ENCODE measurements around the gene KIF17. TPM values are rescaled to one million over a fixed set of nuclear protein-coding genes. Genes with fewer than 3 reads are reported as not detected.

KIF17 gene
- total and polyA plus RNA-seq, 2 of the 8 experiments (the other 6 are each of a cell fraction or from before 2014, with no cell fraction given): 6.9 to 10.4 TPM

DNA sequence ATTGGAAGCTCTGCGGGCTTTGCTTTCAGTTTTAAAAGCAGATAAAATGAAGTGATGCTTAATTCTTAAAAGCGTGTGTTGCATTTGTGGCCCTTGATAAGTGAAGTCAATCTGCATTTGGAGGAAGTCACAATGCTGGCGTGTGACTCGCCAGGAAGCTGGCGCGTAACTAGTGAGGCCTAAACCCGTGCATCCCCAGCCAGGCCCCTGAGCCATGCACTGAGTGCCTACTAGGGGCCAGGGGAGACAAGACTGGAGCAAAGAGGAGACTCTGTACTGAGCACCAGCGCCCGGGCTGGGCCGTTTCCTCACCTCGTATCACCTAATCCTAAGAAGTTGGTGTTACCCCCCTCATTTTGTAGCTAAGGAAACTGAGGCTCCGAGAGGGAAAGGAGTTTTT, 52.1 kb downstream of the KIF17 start:
- H3K9me3 ChIP-seq (ENCODE audit: insufficient read depth in 2 of 2, low read depth in 1 of 2, low read length in 1 of 2): no peaks in the 10 kb centered on the region; a peak in 1 of 4 replicates
- no peak overlapping the region for H4K5ac ChIP-seq (ENCODE audit: insufficient read length, low read depth, low read length)
- H2AK5ac ChIP-seq (ENCODE audit: low read depth, low read length): no peak overlapping the region
- no peak overlapping the region for H2BK5ac ChIP-seq (ENCODE audit: low read depth, low read length)
- H4K8ac ChIP-seq (ENCODE audit: extremely low read depth, insufficient read depth, low read length): no peak overlapping the region
- no peak overlapping the region for H2BK12ac ChIP-seq (ENCODE audit: low read depth, low read length)
- peaks cover 8% of the 10 kb centered on the region for H3K23me2 ChIP-seq (ENCODE audit: low read depth, low read length)
- no peak overlapping the region for H3K18ac ChIP-seq (ENCODE audit: extremely low read depth, low read length)
- WGBS, 2 experiments (ENCODE audit: extremely low coverage in 1 of 2, insufficient coverage in 1 of 2, insufficient read length in 1 of 2, insufficient replicate concordance in 2 of 2, low coverage in 1 of 2, low lambda C conversion rate in 2 of 2, missing lambda C conversion rate in 1 of 2): 83% methylated on average over 12 of the region's 12 CpGs; no CpG with 5 or more reads in 1 of the 2 experiments
- TF ChIP-seq TBP (IDR thresholded peaks at IDR 0.05; ENCODE audit: low read depth, low read length): no peak
- no peak for TF ChIP-seq SIX5 (IDR thresholded peaks at IDR 0.05; ENCODE audit: low read depth, low read length)
- TF ChIP-seq, protein P1, sequence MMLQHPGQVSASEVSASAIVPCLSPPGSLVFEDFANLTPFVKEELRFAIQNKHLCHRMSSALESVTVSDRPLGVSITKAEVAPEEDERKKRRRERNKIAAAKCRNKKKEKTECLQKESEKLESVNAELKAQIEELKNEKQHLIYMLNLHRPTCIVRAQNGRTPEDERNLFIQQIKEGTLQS (IDR thresholded peaks at IDR 0.05; ENCODE audit: insufficient read depth, low read depth, low read length): no peak
- no peak for TF ChIP-seq ASH2L (IDR thresholded peaks at IDR 0.05; ENCODE audit: low read length)
- H2BK20ac ChIP-seq (ENCODE audit: low read length): no peak overlapping the region
- H3K27me3 ChIP-seq (replicated peaks in 1 of 4; ENCODE audit: control insufficient read depth in 3 of 4, extremely low read depth in 1 of 4, insufficient read depth in 3 of 4, low read length in 3 of 4): no peaks in the 10 kb centered on the region
- H4K20me1 ChIP-seq (replicated peaks in 1 of 2; ENCODE audit: control insufficient read depth in 1 of 2, insufficient read depth in 2 of 2, low read length in 2 of 2): no peaks in the 10 kb centered on the region
- POLR2A ChIA-PET (ENCODE audit: partially characterized antibody): interaction anchor here (1.4 to 1.5 kb wide), 2 partner anchors 14 to 16 kb away, joined by 3 to 4 read pairs; no protein-coding TSS in a partner anchor
- no peak overlapping the region for H3K14ac ChIP-seq (ENCODE audit: insufficient read length)
- no peak overlapping the region for H2AFZ ChIP-seq (ENCODE audit: low read length)
- no peak overlapping the region for H3K56ac ChIP-seq (replicated peaks; ENCODE audit: insufficient read length, low read depth, low read length)
- CTCF ChIA-PET (ENCODE audit: partially characterized antibody): interaction anchor here (0.7 to 1.8 kb wide), 7 partner anchors 10 to 91 kb away, joined by 3 to 7 read pairs (median 4); no protein-coding TSS in a partner anchor
- no peak overlapping the region for H2BK120ac ChIP-seq (replicated peaks; ENCODE audit: low read depth, low read length)
- H3K27ac ChIP-seq (ENCODE audit: low read depth, low read length): no peak overlapping the region
- FAIRE-seq (no peak), DNase-seq (ENCODE audit: low read depth in 1 of 2, low spot score in 2 of 2) (no peak)
- no peak overlapping the region for H2BK15ac ChIP-seq (ENCODE audit: low read length)
- H3K23ac ChIP-seq (ENCODE audit: insufficient read length): no peak overlapping the region
- no peak overlapping the region for H3K4ac ChIP-seq (replicated peaks; ENCODE audit: insufficient read length, low read depth, low read length)
- H4K91ac ChIP-seq (replicated peaks; ENCODE audit: insufficient read length, low read length): no peak overlapping the region
- H3K36me3 ChIP-seq (ENCODE audit: control insufficient read depth in 2 of 4, insufficient read depth in 4 of 4, low read length in 3 of 4): no peaks in the 10 kb centered on the region
- no peak overlapping the region for H3K4me2 ChIP-seq (ENCODE audit: insufficient read depth in 1 of 2, low read depth in 2 of 2, low read length in 2 of 2)
- H3K9ac ChIP-seq (replicated peaks in 1 of 4; ENCODE audit: extremely low read depth in 1 of 4, low read depth in 3 of 4, low read length in 3 of 4): no peak overlapping the region
- H3K4me1 ChIP-seq (replicated peaks in 1 of 4; ENCODE audit: control insufficient read depth in 3 of 4, insufficient read depth in 4 of 4, low read length in 3 of 4): peaks cover 0 to 5% (median 3%) of the 10 kb centered on the region in 4 experiments; a peak in 3 of 7 replicates
- H3K4me3 ChIP-seq (ENCODE audit: extremely low read depth in 1 of 4, insufficient read depth in 2 of 4, low read depth in 3 of 4, low read length in 4 of 4): no peak overlapping the region
- H3K79me1 ChIP-seq (ENCODE audit: low read depth, low read length): no peaks in the 10 kb centered on the region
- peaks cover 0 to 4% of the 10 kb centered on the region in 2 experiments; a peak in 3 of 4 replicates for H3K79me2 ChIP-seq (ENCODE audit: control insufficient read depth in 1 of 2, insufficient read depth in 2 of 2, low read length in 2 of 2)
